Measurements from ENCODE around the gene FHOD3. TPM values are rescaled to one million over a fixed set of nuclear protein-coding genes. Genes with fewer than 3 reads are reported as not detected.

FHOD3 gene
- total and polyA plus RNA-seq, 2 of the 4 experiments (the other 2 are of a cell fraction): 14.6 to 16.0 TPM

DNA sequence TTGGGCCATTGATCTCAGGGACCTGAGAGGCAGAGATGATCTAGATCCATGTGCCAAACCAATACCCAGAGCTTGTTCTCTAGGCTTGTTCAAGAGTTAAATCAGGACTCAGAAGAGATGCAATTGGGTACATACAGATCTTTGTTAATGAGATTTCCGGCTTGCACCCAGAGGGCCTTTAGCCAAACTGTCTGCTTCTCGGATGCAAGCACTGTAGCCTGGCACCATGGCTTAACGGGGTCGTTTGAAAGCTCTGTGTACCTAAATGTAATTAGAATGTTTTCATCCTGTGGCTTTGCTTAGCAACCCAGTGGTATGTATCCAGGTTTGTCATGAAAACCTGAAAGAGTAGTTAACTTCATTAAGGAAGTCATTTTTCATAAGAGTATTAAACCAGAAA lies 437.1 kb downstream of the FHOD3 start:
- dilution Hi-C loops (cut with HindIII; ENCODE audit: low sequenced_read_pairs, unreplicated experiment): no loop called here
- no peaks in the 10 kb centered on the region for H3K4me1 ChIP-seq (ENCODE audit: control insufficient read depth, insufficient read depth, low read length)
- H2BK5ac ChIP-seq (ENCODE audit: low read depth, low read length, poor library complexity, severe bottlenecking): no peak overlapping the region
- no peak for ATAC-seq (ENCODE audit: low read depth)
- H3K79me1 ChIP-seq (ENCODE audit: low read depth in 1 of 2, low read length in 2 of 2): no peaks in the 10 kb centered on the region; a peak in 1 of 4 replicates
- WGBS, 2 experiments (ENCODE audit: extremely low coverage in 2 of 2, insufficient read length in 1 of 2): 50% methylated on average over 3 of the region's 4 CpGs; no CpG with 5 or more reads in 1 of the 2 experiments
- no peaks in the 10 kb centered on the region for H3K9me1 ChIP-seq (ENCODE audit: insufficient read depth, low read length)
- ChIA-PET CTCF (no interaction called here), POLR2A (ENCODE audit: unreplicated experiment) (no interaction called here)
- H3K56ac ChIP-seq (ENCODE audit: extremely low read depth, insufficient read depth, low read length): no peak overlapping the region
- H2BK15ac ChIP-seq (ENCODE audit: low read depth, low read length): no peak overlapping the region
- peaks cover 4% of the 10 kb centered on the region; the same call in 1 of the 2 replicates for H3K9me3 ChIP-seq (ENCODE audit: control insufficient read depth, insufficient read depth, low read length)
- no peak overlapping the region for H2BK20ac ChIP-seq (ENCODE audit: low read depth, low read length)
- H3K27me3 ChIP-seq (ENCODE audit: control insufficient read depth, insufficient read depth, low read length): no peaks in the 10 kb centered on the region
- no peak overlapping the region for H2BK120ac ChIP-seq (ENCODE audit: low read depth, low read length)
- no peak overlapping the region for H2AK9ac ChIP-seq (replicated peaks; ENCODE audit: low read depth, low read length, poor library complexity)
- BruUV-seq (replicated peaks): no TSS peak
- H3K4me3 ChIP-seq (ENCODE audit: insufficient read depth, low read depth, low read length): no peak overlapping the region
- no peak overlapping the region for H4K5ac ChIP-seq (ENCODE audit: low read depth, low read length)
- no peak overlapping the region for H3K4ac ChIP-seq (ENCODE audit: low read depth, low read length)
- H3K36me3 ChIP-seq (ENCODE audit: control insufficient read depth, insufficient read depth, low read length): peaks cover 5% of the 10 kb centered on the region
- H3K27ac ChIP-seq (ENCODE audit: insufficient read depth, low read length): no peak overlapping the region
- TF ChIP-seq RCOR1 (IDR thresholded peaks at IDR 0.05; ENCODE audit: insufficient replicate concordance, low read length) (no peak), FOS (IDR thresholded peaks at IDR 0.05; ENCODE audit: low read depth, low read length) (no peak), MAFK (IDR thresholded peaks at IDR 0.05; ENCODE audit: low read depth, low read length) (no peak), BHLHE40 (IDR thresholded peaks at IDR 0.05; ENCODE audit: low read depth, low read length) (no peak), MXI1 (IDR thresholded peaks at IDR 0.05; ENCODE audit: borderline replicate concordance, low read depth, low read length) (no peak), RAD21 (IDR thresholded peaks at IDR 0.05; ENCODE audit: low read length) (no peak), SMC3 (IDR thresholded peaks at IDR 0.05; ENCODE audit: low read depth, low read length) (no peak)
- H3K14ac ChIP-seq (replicated peaks; ENCODE audit: low read depth, low read length): no peak overlapping the region
- no peak overlapping the region for H4K8ac ChIP-seq (ENCODE audit: low read depth in 2 of 2, low read length in 2 of 2)
- H3K18ac ChIP-seq (ENCODE audit: low read depth, low read length): no peak overlapping the region
- no peak overlapping the region for H3K4me2 ChIP-seq (ENCODE audit: low read depth, low read length)
- H4K20me1 ChIP-seq (ENCODE audit: insufficient read depth, low read length): no peaks in the 10 kb centered on the region
- no peak overlapping the region for H2AFZ ChIP-seq (replicated peaks; ENCODE audit: low read length, poor library complexity)
- H3K9ac ChIP-seq (ENCODE audit: low read depth, low read length): no peak overlapping the region
- no peak for DNase-seq
- H3K23ac ChIP-seq (ENCODE audit: low read depth, low read length): no peak overlapping the region
- no peak overlapping the region for H4K91ac ChIP-seq (ENCODE audit: insufficient read depth, low read depth, low read length)
- in situ Hi-C loops (cut with MboI; ENCODE audit: low sequenced_read_pairs): no loop called here
- intact Hi-C loops (cut with micrococcal nuclease): no loop called here
- no peak overlapping the region for H2AK5ac ChIP-seq (ENCODE audit: low read depth, low read length)

Measured in IMR-90 (cell line).